OCI-M1 (cell line): Measurements from ENCODE around the gene C3orf18.
"Not testable (repeated sequence)": the region's sequence is repeated elsewhere in the genome, so short reads cannot be mapped to it uniquely, and the experiment has no call there.

ENCODE experiments used
- DNase-seq: peaks from one replicate; lab custom pipeline; 2025; lab: John Stamatoyannopoulos, UW

C3orf18 gene

GRCh38 chr3:50523279-50523811, 44.2 kb downstream of the C3orf18 start:
- no peak for DNase-seq

- DNase-seq, result no peak
Measured at GRCh38 chr3:50521572-50521971, 46.0 kb downstream of the C3orf18 start.

- DNase-seq, result no peak
Measured at GRCh38 chr3:50520849-50521248, 46.7 kb downstream of the C3orf18 start.

GRCh38 chr3:50519471-50520089, 48.0 kb downstream of the C3orf18 start:
- DNase-seq, result peak; percentile 66

- no peak for DNase-seq
Measured at GRCh38 chr3:50518436-50518835, 49.1 kb downstream of the C3orf18 start.

- DNase-seq, result no peak
Measured at GRCh38 chr3:50517721-50518206, 49.8 kb downstream of the C3orf18 start.

- DNase-seq, result no peak
Measured at GRCh38 chr3:50516440-50516871, 51.1 kb downstream of the C3orf18 start.

GRCh38 chr3:50515565-50516439, 51.7 kb downstream of the C3orf18 start:
- peak; percentile 3 for DNase-seq

GRCh38 chr3:50512908-50513307, 54.6 kb downstream of the C3orf18 start:
- not testable (repeated sequence) for DNase-seq

- DNase-seq, result no peak
Measured at GRCh38 chr3:50512131-50512530, 55.4 kb downstream of the C3orf18 start.

- DNase-seq, result no peak
Measured at GRCh38 chr3:50510325-50510724, 57.2 kb downstream of the C3orf18 start.

GRCh38 chr3:50509715-50510114, 57.8 kb downstream of the C3orf18 start:
- DNase-seq, result no peak

- no peak for DNase-seq
Measured at GRCh38 chr3:50508821-50509220, 58.7 kb downstream of the C3orf18 start.
